ENCODE data around the gene PIK3CB.

PIK3CB gene

DNA sequence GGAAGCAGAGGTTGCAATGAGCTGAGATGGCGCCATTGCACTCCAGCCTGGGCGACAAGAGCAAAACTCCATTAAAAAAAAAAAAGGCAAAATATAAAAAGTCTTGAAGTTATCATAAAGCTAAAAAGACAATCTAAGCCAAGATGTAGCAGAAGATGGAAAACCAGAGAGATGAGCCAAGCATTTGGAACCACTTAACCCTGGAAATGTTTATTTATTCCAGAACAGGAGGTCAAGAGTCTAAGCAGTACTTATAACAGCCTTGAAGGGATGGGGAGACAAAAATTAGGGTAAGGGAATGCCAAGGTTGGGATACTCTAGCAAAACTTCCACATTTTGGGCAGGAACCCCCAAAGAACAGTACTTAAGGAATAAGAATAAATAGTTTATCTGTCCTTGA is 196.1 kb downstream of the PIK3CB start:
- TF ChIP-seq, protein P1, sequence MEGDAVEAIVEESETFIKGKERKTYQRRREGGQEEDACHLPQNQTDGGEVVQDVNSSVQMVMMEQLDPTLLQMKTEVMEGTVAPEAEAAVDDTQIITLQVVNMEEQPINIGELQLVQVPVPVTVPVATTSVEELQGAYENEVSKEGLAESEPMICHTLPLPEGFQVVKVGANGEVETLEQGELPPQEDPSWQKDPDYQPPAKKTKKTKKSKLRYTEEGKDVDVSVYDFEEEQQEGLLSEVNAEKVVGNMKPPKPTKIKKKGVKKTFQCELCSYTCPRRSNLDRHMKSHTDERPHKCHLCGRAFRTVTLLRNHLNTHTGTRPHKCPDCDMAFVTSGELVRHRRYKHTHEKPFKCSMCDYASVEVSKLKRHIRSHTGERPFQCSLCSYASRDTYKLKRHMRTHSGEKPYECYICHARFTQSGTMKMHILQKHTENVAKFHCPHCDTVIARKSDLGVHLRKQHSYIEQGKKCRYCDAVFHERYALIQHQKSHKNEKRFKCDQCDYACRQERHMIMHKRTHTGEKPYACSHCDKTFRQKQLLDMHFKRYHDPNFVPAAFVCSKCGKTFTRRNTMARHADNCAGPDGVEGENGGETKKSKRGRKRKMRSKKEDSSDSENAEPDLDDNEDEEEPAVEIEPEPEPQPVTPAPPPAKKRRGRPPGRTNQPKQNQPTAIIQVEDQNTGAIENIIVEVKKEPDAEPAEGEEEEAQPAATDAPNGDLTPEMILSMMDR (conservative IDR thresholded peaks at IDR 0.05; ENCODE audit: low read length), result no peak
- no peak for DNase-seq (ENCODE audit: low read depth)
- H3K4me3 ChIP-seq (ENCODE audit: low read length), result no peak overlapping the region

- no peak for DNase-seq (ENCODE audit: low read depth)
These were observed 205.2 kb downstream of the PIK3CB start for GRCh38 chr3:138629526-138629925.

GRCh38 chr3:138625707-138626365 is 208.9 kb downstream of the PIK3CB start:
- TF ChIP-seq, protein P1 (conservative IDR thresholded peaks at IDR 0.05; ENCODE audit: low read length), result no peak
- DNase-seq (ENCODE audit: low read depth), result peak; percentile 5
- no peak overlapping the region for H3K4me3 ChIP-seq (ENCODE audit: low read length)

More at GRCh38 chr3:138629526-138629925, 205.2 kb downstream of the PIK3CB start:
- TF ChIP-seq, protein P1 (conservative IDR thresholded peaks at IDR 0.05; ENCODE audit: low read length), result no peak
- no peak overlapping the region for H3K4me3 ChIP-seq (ENCODE audit: low read length)

- TF ChIP-seq, protein P1 (conservative IDR thresholded peaks at IDR 0.05; ENCODE audit: low read length), result no peak
These were observed 210.2 kb downstream of the PIK3CB start for GRCh38 chr3:138624518-138624917.

DNA sequence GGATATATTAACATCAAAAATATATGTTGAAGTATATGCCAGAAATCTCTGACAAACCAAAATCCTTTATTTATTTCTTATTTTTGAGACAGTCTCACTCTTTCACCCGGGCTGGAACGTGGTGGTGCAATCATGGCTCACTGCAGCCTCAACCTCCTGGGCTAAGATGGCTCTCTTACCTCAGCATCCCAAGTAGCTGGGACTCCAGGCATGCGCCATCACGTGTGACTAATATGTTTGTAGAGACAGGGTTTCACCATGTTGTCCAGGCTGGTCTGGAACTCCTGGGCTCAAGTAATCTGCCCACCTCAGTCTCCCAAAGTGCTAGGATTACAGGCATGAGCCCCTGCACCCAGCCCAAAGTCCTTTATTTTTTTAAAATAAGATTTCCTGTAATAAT is 214.3 kb downstream of the PIK3CB start:
- H3K4me3 ChIP-seq (ENCODE audit: low read length), result no peak overlapping the region
- TF ChIP-seq, protein P1 (conservative IDR thresholded peaks at IDR 0.05; ENCODE audit: low read length), result no peak
- DNase-seq (ENCODE audit: low read depth), result no peak

More at GRCh38 chr3:138624518-138624917, 210.2 kb downstream of the PIK3CB start:
- H3K4me3 ChIP-seq (ENCODE audit: low read length), result no peak overlapping the region
- DNase-seq (ENCODE audit: low read depth), result no peak

DNA sequence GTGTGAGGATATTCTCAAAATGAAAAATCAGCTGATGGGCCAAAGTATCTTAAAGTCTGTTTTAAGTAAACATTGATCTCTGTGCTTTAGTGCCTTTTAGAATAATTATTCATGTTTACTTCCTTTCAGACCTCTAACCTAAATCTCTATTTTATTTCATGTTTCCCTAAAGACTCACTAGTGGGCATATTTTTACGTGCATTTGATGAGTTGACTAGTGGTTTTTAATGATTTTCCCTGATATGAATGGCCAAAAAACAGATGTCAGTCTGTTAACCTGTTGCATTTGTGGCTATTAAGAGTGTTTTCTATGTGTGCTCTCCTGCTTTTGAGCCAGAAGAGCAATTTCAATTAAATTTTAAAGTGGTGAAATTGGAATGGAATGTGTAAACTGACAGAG is 219.3 kb downstream of the PIK3CB start:
- TF ChIP-seq, protein P1 (conservative IDR thresholded peaks at IDR 0.05; ENCODE audit: low read length), result no peak
- no peak overlapping the region for H3K4me3 ChIP-seq (ENCODE audit: low read length)
- DNase-seq (ENCODE audit: low read depth), result no peak

GRCh38 chr3:138609898-138610266 is 224.8 kb downstream of the PIK3CB start:
- peak overlapping the region; percentile 76 for H3K4me3 ChIP-seq (ENCODE audit: low read length)
- DNase-seq (ENCODE audit: low read depth), result no peak
- TF ChIP-seq, protein P1 (conservative IDR thresholded peaks at IDR 0.05; ENCODE audit: low read length), result no peak
